GM12801 (cell line): ENCODE data around the gene TACR3.

Experiments
- TF ChIP-seq, protein P1 (sequence below): IDR thresholded peaks from one replicate; pipeline ENCODE4 v1.5.1; 2011; ENCODE audit warnings: control low read depth; ENCODE audit not compliant: insufficient read length; ENCODE audit errors: extremely low read depth

The TACR3 gene, protein sequence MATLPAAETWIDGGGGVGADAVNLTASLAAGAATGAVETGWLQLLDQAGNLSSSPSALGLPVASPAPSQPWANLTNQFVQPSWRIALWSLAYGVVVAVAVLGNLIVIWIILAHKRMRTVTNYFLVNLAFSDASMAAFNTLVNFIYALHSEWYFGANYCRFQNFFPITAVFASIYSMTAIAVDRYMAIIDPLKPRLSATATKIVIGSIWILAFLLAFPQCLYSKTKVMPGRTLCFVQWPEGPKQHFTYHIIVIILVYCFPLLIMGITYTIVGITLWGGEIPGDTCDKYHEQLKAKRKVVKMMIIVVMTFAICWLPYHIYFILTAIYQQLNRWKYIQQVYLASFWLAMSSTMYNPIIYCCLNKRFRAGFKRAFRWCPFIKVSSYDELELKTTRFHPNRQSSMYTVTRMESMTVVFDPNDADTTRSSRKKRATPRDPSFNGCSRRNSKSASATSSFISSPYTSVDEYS

DNA sequence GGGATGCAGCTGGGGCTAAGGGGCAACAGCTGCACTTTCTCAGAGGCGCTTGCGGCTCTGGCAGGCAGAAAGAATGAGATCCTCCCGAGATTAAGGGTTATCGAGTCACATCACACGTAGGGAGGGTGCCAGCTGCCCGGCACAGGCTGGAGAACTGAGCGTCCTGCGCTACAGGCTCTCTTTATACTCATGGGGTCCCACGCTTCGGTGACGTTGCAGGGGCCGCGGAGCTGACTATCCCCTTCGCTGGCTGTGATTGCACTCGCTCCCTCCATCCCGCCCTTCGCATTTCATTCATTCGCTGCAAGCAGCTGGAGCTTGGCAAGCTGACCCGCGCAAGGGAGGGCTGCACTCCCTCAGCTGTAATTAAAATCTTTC is at the start of gene TACR3:
TSS of gene TACR3 (minus strand) at position 156 of the 378 bp plus-strand sequence. CDS start 310 bp downstream, outside the sequence.
- TF ChIP-seq, protein P1, sequence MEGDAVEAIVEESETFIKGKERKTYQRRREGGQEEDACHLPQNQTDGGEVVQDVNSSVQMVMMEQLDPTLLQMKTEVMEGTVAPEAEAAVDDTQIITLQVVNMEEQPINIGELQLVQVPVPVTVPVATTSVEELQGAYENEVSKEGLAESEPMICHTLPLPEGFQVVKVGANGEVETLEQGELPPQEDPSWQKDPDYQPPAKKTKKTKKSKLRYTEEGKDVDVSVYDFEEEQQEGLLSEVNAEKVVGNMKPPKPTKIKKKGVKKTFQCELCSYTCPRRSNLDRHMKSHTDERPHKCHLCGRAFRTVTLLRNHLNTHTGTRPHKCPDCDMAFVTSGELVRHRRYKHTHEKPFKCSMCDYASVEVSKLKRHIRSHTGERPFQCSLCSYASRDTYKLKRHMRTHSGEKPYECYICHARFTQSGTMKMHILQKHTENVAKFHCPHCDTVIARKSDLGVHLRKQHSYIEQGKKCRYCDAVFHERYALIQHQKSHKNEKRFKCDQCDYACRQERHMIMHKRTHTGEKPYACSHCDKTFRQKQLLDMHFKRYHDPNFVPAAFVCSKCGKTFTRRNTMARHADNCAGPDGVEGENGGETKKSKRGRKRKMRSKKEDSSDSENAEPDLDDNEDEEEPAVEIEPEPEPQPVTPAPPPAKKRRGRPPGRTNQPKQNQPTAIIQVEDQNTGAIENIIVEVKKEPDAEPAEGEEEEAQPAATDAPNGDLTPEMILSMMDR = no peak

DNA sequence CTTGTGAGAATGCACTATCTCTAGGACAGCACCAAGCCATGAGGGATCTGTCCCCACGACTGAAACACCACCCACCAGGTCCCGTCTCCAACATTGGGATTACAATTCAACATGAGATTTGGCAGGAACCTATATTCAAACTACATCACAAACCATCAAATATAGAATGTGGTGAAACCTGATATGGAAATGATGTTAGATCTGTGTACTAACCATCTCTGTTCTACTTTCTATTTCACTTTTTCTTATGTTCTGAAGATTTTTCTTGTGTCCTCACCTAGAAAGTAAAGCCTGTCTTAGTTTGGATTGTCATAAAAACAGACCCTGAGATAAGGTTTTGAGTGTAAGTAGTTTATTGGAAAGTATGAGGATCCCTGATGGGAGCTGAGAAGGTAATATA is 37.8 kb upstream of the TACR3 start:
- TF ChIP-seq, protein P1 = no peak

DNA sequence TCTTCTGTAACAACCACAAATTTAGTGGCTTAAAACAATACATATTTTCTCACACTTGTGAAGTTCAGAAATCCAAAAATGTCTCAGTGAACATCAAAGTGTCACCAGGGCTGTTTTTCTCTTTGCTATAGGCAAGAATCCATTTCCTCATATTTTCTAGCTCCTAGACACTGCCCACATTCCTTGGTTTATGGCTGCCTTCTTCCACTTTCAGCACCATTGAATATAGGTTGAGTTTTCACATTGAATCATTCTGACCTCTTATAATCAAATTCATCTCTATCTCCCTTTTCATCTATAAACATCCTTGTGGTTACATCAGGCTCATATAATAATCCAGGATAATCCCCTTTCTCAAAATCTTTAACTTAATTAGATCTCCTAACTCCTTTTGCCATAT is 37.0 kb upstream of the TACR3 start:
- TF ChIP-seq, protein P1 = no peak

DNA sequence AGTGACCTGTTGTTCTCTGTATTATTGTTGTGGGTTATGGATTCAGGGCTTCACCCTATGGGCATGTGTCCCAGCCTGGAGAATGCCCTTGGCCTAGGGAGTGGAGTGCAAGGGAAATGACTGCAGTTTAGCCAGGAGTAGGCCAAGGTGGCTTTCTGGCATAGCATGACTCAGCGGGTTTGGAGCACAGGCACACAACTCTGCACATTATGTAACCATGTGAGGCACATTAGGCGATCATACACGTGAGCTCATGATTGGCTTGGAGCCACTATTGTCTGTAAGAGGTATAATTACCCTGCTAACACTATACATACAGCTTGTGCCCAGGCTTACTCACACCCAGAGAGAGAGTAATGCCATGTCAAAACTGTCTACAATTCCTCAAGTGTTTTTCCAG is 35.1 kb upstream of the TACR3 start:
- TF ChIP-seq, protein P1 = no peak

DNA sequence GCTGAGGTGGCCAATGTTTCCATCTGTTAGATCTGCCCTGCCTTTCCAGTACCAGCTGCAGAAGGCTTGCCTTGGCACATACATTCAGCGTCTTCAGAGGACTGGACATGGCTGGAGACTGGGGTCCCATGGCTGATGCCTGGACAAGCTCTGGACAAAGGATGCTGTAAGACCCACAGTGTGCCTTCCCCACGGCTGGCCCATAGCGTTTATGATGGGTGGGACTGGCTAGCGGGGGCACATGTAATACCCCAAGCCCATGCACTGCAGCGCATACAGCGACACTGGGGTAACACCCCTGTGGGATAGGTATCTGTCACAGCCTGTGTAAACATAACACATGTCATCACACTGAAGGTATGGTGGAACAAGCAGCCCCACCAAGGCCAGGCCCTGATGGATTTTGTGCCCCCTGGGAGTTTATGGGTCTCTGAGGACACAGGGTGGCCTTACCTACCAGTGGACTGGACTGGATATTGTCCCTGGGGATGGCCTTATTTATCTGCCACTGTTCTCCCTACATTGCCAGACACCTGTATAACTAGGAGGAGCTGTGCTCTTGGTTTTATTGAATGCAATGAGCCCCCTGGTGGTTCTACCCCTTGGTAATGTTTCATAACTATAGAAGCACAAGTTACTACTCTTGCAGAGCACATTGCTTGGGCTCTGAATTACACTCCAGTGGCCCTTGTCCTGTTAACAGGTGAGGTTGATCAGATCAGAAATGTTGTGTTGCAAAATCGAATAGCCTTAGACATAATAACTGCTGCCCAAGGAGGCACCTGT is 34.3 kb upstream of the TACR3 start:
- TF ChIP-seq, protein P1 = no peak

DNA sequence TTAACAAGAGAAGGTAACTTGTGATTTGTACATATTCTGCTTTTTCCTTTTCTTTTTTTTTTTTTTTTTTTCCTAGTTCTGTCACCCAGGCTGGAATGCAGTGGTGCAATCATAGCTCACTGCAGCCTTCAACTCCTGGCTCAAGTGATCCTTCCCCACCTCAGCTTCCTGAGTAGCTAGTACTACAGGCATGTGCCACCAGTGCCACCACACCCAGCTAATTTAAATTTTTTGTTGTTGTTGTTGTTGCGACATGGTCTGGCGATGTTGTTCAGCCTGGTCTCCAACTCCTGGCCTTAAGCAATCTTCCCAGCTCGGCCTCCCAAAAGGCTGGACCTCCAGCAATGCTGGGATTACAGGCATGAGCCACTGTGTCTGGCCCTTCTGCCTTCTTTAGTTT is 1.5 kb upstream of the TACR3 start:
- TF ChIP-seq, protein P1 = no peak

DNA sequence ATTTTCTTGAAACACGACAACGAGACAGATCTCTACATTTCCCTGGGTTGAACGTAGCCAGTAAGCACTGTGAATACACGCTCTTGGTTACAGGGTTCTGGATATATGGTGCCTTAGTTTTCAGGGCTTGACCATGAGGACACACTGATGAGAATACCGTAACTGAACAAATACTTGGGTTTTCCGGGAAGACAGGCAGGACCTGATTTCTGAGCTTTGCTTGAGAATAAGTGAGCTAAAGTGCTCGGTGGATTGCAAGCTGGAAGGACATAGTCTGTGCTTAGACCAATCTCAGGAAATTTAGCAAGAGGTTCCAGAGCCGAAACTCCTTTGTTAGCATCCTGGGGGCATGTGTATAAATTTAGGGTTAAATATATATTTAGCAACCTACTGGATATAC is 876 bp upstream of the TACR3 start:
- TF ChIP-seq, protein P1 = no peak
